Measurements from ENCODE around the gene LCN6. TPM values are rescaled to one million over a fixed set of nuclear protein-coding genes. Genes with fewer than 3 reads are reported as not detected.

LCN6 gene
- total RNA-seq, 2 donors from 2014 or later, result 6.4 to 9.3 TPM

DNA sequence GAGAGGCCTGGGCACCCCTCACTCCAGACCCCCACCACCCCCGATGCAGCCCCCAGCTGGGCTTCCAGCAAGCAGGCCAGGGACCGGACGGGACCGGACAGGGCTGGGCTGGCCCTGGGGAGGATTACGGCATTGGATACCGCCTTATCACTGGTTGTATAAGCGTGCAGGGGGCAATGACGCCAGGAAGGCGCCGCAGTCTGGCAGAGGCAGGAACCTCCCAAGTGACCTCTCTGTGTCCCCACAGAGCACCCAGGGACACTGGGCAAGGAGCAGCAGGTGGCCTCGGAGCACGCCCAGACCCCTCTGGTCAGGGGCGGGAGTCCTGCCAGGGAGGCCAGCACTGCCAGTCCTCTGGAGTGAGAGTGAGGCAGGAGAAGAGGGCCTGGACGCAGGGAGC is 16.7 kb upstream of the LCN6 start:
- Histone ChIP-seq H3K4me3 (no peak overlapping the region), H3K4me1 (peaks cover 0 to 11% of the 10 kb centered on the region in 2 donors), H3K36me3 (no peaks in the 10 kb centered on the region), H3K27me3 (no peaks in the 10 kb centered on the region), H3K9me3 (no peaks in the 10 kb centered on the region), H3K27ac (no peak overlapping the region)
- DNase-seq (ENCODE audit: low spot score), result no peak
- TF ChIP-seq, protein P1, sequence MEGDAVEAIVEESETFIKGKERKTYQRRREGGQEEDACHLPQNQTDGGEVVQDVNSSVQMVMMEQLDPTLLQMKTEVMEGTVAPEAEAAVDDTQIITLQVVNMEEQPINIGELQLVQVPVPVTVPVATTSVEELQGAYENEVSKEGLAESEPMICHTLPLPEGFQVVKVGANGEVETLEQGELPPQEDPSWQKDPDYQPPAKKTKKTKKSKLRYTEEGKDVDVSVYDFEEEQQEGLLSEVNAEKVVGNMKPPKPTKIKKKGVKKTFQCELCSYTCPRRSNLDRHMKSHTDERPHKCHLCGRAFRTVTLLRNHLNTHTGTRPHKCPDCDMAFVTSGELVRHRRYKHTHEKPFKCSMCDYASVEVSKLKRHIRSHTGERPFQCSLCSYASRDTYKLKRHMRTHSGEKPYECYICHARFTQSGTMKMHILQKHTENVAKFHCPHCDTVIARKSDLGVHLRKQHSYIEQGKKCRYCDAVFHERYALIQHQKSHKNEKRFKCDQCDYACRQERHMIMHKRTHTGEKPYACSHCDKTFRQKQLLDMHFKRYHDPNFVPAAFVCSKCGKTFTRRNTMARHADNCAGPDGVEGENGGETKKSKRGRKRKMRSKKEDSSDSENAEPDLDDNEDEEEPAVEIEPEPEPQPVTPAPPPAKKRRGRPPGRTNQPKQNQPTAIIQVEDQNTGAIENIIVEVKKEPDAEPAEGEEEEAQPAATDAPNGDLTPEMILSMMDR (IDR thresholded peaks at IDR 0.05), result no peak

DNA sequence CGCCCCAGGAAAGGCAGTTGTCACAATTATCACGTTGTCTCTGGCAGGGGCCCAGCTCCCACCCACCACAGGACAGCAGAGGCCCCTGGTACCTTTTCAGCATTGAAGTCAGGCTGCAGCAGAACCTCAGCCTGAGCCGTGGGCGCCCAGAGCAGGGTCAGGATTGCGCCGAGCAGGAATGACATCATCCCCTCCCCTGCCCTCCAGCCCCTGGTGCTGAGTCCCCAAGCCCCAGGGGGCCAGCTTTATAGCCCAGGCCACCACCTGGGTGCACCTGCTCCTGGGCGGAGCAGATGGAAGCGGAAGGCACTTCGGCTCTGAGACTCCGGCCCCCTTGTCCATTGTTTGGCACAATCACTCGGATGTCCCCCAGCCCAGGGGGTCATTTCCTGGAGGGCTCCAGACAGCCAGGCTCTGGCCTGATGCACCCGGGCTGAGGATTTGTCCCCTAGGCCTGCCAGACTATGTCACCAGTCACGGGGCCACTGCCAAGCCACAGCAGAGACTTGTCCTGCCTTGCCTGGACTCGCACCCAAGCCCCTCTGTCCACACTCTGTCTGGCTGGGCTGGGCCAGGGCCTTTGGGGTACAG is 16.1 kb upstream of the LCN6 start, which contains the start of gene LCN15:
LCN15 (minus strand) TSS at position 218 of the 591 bp plus-strand sequence; CDS start at position 188, 30 bp downstream.
- DNase-seq (ENCODE audit: low spot score), result no peak
- H3K4me1 ChIP-seq, result peaks cover 0 to 11% of the 10 kb centered on the region in 2 donors
- H3K4me3 ChIP-seq, result no peak within 1 kb of the TSS
- no peaks in the 10 kb centered on the region for H3K9me3 ChIP-seq
- no peaks in the 10 kb centered on the region for H3K36me3 ChIP-seq
- TF ChIP-seq, protein P1 (IDR thresholded peaks at IDR 0.05), result no peak
- no peaks in the 10 kb centered on the region for H3K27me3 ChIP-seq
- H3K27ac ChIP-seq, result no peak within 1 kb of the TSS

DNA sequence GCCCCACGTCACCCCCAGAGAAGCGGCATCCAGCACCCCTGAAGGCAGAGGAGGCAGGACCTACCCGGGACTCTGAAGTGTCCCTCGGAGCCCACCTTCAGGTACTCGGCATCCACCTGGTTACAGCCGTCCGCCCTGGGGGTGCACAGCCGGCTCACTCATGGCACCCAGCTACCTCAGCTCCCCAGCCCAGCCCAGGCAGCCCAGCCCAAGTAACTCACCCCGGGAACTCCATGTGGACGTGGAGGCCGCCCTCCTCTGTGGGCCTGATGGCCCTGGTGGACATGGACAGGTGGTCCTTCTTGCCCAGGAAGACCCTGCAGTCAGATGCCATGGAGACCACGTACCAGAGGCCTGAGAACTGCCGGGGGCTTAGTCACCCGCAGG is 15.3 kb upstream of the LCN6 start:
- H3K4me1 ChIP-seq, result peaks cover 0 to 11% of the 10 kb centered on the region in 2 donors
- H3K4me3 ChIP-seq, result no peak overlapping the region
- H3K36me3 ChIP-seq, result no peaks in the 10 kb centered on the region
- DNase-seq (ENCODE audit: low spot score), result no peak
- no peak overlapping the region for H3K27ac ChIP-seq
- no peaks in the 10 kb centered on the region for H3K9me3 ChIP-seq
- TF ChIP-seq, protein P1 (IDR thresholded peaks at IDR 0.05), result no peak
- no peaks in the 10 kb centered on the region for H3K27me3 ChIP-seq

DNA sequence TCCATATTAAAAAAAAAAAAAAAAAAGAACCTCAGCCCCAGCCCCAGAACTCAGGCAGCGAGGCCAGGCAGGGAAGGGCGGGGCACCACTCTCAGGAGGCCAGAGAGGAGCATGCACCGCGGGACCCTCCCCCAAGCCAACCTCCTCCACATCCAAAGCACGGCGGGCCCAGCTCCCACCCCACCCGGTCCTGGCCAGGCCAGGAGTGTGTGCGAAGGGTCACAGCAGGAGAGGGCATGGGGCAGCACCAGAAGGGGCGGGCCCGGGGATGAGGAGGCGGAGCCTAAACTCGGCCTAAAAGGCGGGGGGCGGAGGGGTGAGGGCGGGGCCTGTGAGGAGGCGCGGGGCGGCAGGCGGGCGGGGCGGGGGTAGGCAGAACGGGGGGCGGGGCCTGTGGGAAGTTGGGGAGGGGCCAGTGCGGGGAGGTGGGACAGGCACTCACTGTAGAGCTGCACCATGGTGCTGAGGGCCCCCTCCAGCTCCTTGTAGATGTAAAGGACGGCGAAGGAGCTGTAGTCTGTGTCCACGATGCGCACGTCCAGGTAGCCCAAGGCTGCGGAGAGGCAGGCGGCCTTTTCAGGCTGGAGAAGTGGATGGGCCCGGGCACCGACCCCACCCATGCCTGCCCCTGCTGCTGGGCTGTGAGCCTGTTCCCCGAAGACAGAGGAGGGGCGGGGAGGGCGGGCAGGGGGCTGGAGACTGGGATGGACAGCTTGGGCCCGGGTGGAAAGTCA is 14.8 kb upstream of the LCN6 start:
- H3K4me3 ChIP-seq, result no peak overlapping the region
- H3K9me3 ChIP-seq, result no peaks in the 10 kb centered on the region
- H3K27me3 ChIP-seq, result no peaks in the 10 kb centered on the region
- no peak for DNase-seq (ENCODE audit: low spot score)
- TF ChIP-seq, protein P1 (IDR thresholded peaks at IDR 0.05), result no peak
- H3K27ac ChIP-seq, result no peak overlapping the region
- H3K4me1 ChIP-seq, result peaks cover 0 to 14% of the 10 kb centered on the region in 2 donors
- H3K36me3 ChIP-seq, result no peaks in the 10 kb centered on the region

GRCh38 chr9:136762221-136762691 is 13.9 kb upstream of the LCN6 start:
- TF ChIP-seq, protein P1 (IDR thresholded peaks at IDR 0.05), result no peak
- Histone ChIP-seq H3K4me1 (peaks cover 0 to 14% of the 10 kb centered on the region in 2 donors), H3K27ac (no peak overlapping the region), H3K4me3 (no peak overlapping the region), H3K27me3 (no peaks in the 10 kb centered on the region), H3K36me3 (no peaks in the 10 kb centered on the region), H3K9me3 (no peaks in the 10 kb centered on the region)
- no peak for DNase-seq (ENCODE audit: low spot score)

Measured in right atrium auricular region (tissue), 2 donors.